NB4 (cell line): ENCODE measurements around the gene CCDC33.

Source experiments
- CTCF ChIP-seq: IDR thresholded peaks from one replicate; pipeline ENCODE4 v1.5.1; 2012; ENCODE audit warnings: low read depth, low read length
- POLR2A ChIP-seq: IDR thresholded peaks from 2 replicates; pipeline ENCODE4 v1.6.1; 2011; ENCODE audit warnings: mild to moderate bottlenecking; ENCODE audit not compliant: insufficient read length; ENCODE audit errors: extremely low read depth

- TF ChIP-seq POLR2A = no peak
- no peak for TF ChIP-seq CTCF
Observed at GRCh38 chr15:74268020-74268419, 31.9 kb downstream of the CCDC33 start.
